Astrocyte of the spinal cord (primary cell): ENCODE data around the gene NXPH4.

Experiments
- DNase-seq: peaks from one replicate; pipeline ENCODE4 v3.0.0; 2011; ENCODE audit warnings: low read depth, low spot score
- H3K4me3 ChIP-seq: 2 replicates; pipeline ENCODE4 v1.5.1; 2011; ENCODE audit warnings: low read depth, mild to moderate bottlenecking, low read length, moderate library complexity
- CTCF ChIP-seq: IDR thresholded peaks from 2 replicates; pipeline ENCODE4 v1.5.1; 2012; ENCODE audit warnings: low read depth, mild to moderate bottlenecking, low read length, inconsistent platforms
- in situ Hi-C: cut with HindIII; loops from 2 replicates; pipeline ENCODE4 v1.10.0; 2017; ENCODE audit warnings: low sequenced_read_pairs

Gene NXPH4

DNA sequence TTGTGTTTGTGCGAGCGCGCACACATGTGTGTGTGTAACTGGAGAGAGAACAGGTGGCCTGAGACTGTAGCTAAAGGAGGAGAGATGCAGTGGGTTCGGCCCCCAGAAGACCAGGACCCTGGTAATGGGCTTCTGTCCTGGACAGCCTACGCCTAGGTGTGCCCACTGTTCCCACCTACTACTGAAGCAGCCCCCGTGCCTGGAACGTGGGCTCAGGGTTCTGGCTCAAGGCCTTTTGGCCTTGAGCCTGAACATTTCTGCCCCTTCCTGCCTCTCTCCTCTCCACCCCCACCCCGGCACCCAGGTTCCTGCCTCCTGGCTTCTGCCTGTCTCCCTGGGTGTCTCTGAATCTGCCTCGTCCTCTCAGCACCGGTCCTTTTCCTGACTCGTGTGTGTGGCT, 1.5 kb upstream of the NXPH4 start:
- TF ChIP-seq CTCF = no peak
- H3K4me3 ChIP-seq = no peak overlapping the region
- no peak for DNase-seq
- in situ Hi-C loops = no loop called here

DNA sequence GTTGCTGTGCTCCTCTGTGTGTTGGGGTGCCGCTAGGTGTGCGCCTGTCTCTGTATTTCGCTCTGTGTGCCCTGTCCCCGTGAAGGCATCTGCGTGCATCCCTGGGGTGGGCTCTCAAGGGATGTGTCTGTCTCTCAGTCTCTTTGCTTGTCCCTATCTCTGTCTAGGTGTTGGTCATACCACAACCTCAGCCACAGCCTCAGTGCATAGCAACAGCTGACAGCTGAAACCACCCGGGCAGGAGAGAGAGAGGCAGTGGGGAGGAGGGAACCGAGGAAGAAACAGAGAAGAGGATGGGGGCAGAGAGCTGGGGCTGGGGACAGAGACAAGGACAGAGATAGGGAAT, 953 bp upstream of the NXPH4 start:
- no peak overlapping the region for H3K4me3 ChIP-seq
- no peak for TF ChIP-seq CTCF
- in situ Hi-C loops = no loop called here
- DNase-seq = no peak

- peak overlapping the region; percentile 37 for H3K4me3 ChIP-seq
- in situ Hi-C loops = no loop called here
- no peak for TF ChIP-seq CTCF
- DNase-seq = no peak
These were observed 606 bp downstream of the NXPH4 start for GRCh38 chr12:57216921-57217879.

- DNase-seq = no peak
These were observed 1.6 kb downstream of the NXPH4 start for GRCh38 chr12:57218030-57218853.

GRCh38 chr12:57219205-57219992, 2.8 kb downstream of the NXPH4 start:
- H3K4me3 ChIP-seq = no peak overlapping the region
- DNase-seq = no peak
- in situ Hi-C loops = no loop called here
- TF ChIP-seq CTCF = no peak

More at GRCh38 chr12:57218030-57218853, 1.6 kb downstream of the NXPH4 start:
- no peak for TF ChIP-seq CTCF
- in situ Hi-C loops = no loop called here
- no peak overlapping the region for H3K4me3 ChIP-seq
